A673 (cell line): Measurements from ENCODE around the gene SRGAP1. TPM values are rescaled to one million over a fixed set of nuclear protein-coding genes. Genes with fewer than 3 reads are reported as not detected.

Experiments used
- BruUV-seq: library from RNA; stranded (reverse); fragments of 400-500 nt; replicated peaks from 2 replicates; lab custom pipeline; 2021; lab: Mats Ljungman, UMichigan
- CTCF ChIA-PET: fragments of 300-600 bp; sonication (Branson Sonifier 250); formaldehyde crosslinking; loops from one replicate; lab custom pipeline; 2022; ENCODE audit warnings: antibody characterized with exemption; lab: Charles Lee
- POLR2A ChIA-PET: fragments of 300-600 bp; sonication (Branson Sonifier 250); formaldehyde crosslinking; loops from one replicate; lab custom pipeline; 2022; ENCODE audit warnings: antibody characterized with exemption; ENCODE audit not compliant: low non-redundant PET; lab: Charles Lee
- DNase-seq: peaks from one replicate; pipeline ENCODE4 v3.0.0-alpha.2; 2015; ENCODE audit warnings: low spot score
- H3K27ac ChIP-seq: fragments of 200-600 bp; sonication (generic); 2 replicates; pipeline ENCODE4 v1.5.1; 2016; ENCODE audit warnings: mixed run types, low read depth, mild to moderate bottlenecking, mixed read lengths, antibody characterized with exemption, low read length; ENCODE audit not compliant: poor library complexity, severe bottlenecking
- H3K27me3 ChIP-seq: fragments of 200-600 bp; sonication (generic); replicated peaks from 2 replicates; pipeline ENCODE4 v1.6.1; 2017; ENCODE audit warnings: mixed run types, low read depth, mild to moderate bottlenecking, mixed read lengths, antibody characterized with exemption, low read length; ENCODE audit not compliant: insufficient read depth, poor library complexity
- H3K36me3 ChIP-seq: fragments of 200-600 bp; sonication (generic); 2 replicates; pipeline ENCODE4 v1.6.1; 2016; ENCODE audit warnings: mixed run types, mild to moderate bottlenecking, mixed read lengths, antibody characterized with exemption, low read length; ENCODE audit not compliant: insufficient read depth, poor library complexity, severe bottlenecking
- H3K4me1 ChIP-seq: fragments of 200-600 bp; sonication (generic); 2 replicates; pipeline ENCODE4 v1.6.1; 2017; ENCODE audit warnings: mixed run types, mild to moderate bottlenecking, mixed read lengths, antibody characterized with exemption, low read length; ENCODE audit not compliant: insufficient read depth, poor library complexity, severe bottlenecking
- H3K4me3 ChIP-seq: fragments of 200-600 bp; sonication (generic); 2 replicates; pipeline ENCODE4 v1.5.1; 2016; ENCODE audit warnings: low read depth, mixed run types, mild to moderate bottlenecking, mixed read lengths, low read length; ENCODE audit not compliant: poor library complexity, severe bottlenecking
- H3K9me3 ChIP-seq: fragments of 200-600 bp; sonication (generic); 2 replicates; pipeline ENCODE4 v1.6.1; 2016; ENCODE audit warnings: mixed run types, low read depth, mild to moderate bottlenecking, mixed read lengths, antibody characterized with exemption, low read length; ENCODE audit not compliant: poor library complexity, severe bottlenecking
- CTCF ChIP-seq: fragments of 300-800, 200-600 bp; sonication (generic); conservative IDR thresholded peaks from 2 replicates; pipeline ENCODE4 v1.5.1; 2017; ENCODE audit warnings: low read depth, mild to moderate bottlenecking, antibody characterized with exemption, low read length, moderate library complexity, mixed read lengths
- EZH2 ChIP-seq: fragments of 200-600 bp; sonication (generic); IDR thresholded peaks from 2 replicates; pipeline ENCODE4 v1.6.1; 2017; ENCODE audit warnings: borderline replicate concordance, low read depth, mild to moderate bottlenecking, mixed read lengths, antibody characterized with exemption, low read length; ENCODE audit not compliant: poor library complexity, severe bottlenecking
- intact Hi-C: fragments of 100-400 bp; cut with micrococcal nuclease; formaldehyde crosslinking; loops from one replicate; pipeline ENCODE4 v1.10.0; 2022; ENCODE audit not compliant: unreplicated experiment
- total RNA-seq: library from RNA; stranded (reverse); gene quantifications from 2 replicates; pipeline ENCODE4 v1.2.3, GENCODE V29; 2021

Gene SRGAP1
- total RNA-seq, 1 experiment from 2014 or later = 9.7 TPM

- POLR2A ChIA-PET = interaction anchor here (0.6 kb wide), 1 partner anchor 12 kb away, joined by 3 read pairs; no protein-coding TSS in a partner anchor
Measured at GRCh38 chr12:63905544-63905943, 61.0 kb downstream of the SRGAP1 start.

GRCh38 chr12:63906876-63907275, 62.4 kb downstream of the SRGAP1 start:
- no peak overlapping the region for H3K27ac ChIP-seq
- intact Hi-C loops = no loop called here
- no TSS peak for BruUV-seq
- no peak for TF ChIP-seq EZH2
- no peak for TF ChIP-seq CTCF
- DNase-seq = no peak
- H3K4me3 ChIP-seq = no peak overlapping the region
- CTCF ChIA-PET = no interaction called here
- no peaks in the 10 kb centered on the region for H3K27me3 ChIP-seq
- no peaks in the 10 kb centered on the region for H3K9me3 ChIP-seq
- POLR2A ChIA-PET = no interaction called here
- H3K36me3 ChIP-seq = no peaks in the 10 kb centered on the region
- peaks cover 25% of the 10 kb centered on the region for H3K4me1 ChIP-seq

More at GRCh38 chr12:63905544-63905943, 61.0 kb downstream of the SRGAP1 start:
- Histone ChIP-seq H3K36me3 (no peaks in the 10 kb centered on the region), H3K27ac (no peak overlapping the region), H3K27me3 (no peaks in the 10 kb centered on the region), H3K4me1 (peaks cover 27% of the 10 kb centered on the region), H3K9me3 (no peaks in the 10 kb centered on the region), H3K4me3 (no peak overlapping the region)
- CTCF ChIA-PET = no interaction called here
- no TSS peak for BruUV-seq
- peak; percentile 58 for DNase-seq
- TF ChIP-seq EZH2 = no peak
- TF ChIP-seq CTCF = no peak
- intact Hi-C loops = no loop called here

- no TSS peak for BruUV-seq
- POLR2A ChIA-PET = interaction anchor here (0.7 kb wide), 1 partner anchor 496 kb away, joined by 3 read pairs; the partner anchor contains the start of gene XPOT
Measured at GRCh38 chr12:63907561-63907960, 63.1 kb downstream of the SRGAP1 start.

More at GRCh38 chr12:63907561-63907960, 63.1 kb downstream of the SRGAP1 start:
- TF ChIP-seq CTCF = no peak
- TF ChIP-seq EZH2 = no peak
- H3K4me3 ChIP-seq = no peak overlapping the region
- H3K4me1 ChIP-seq = peaks cover 19% of the 10 kb centered on the region
- intact Hi-C loops = no loop called here
- CTCF ChIA-PET = no interaction called here
- no peak for DNase-seq
- H3K27ac ChIP-seq = no peak overlapping the region
- H3K27me3 ChIP-seq = no peaks in the 10 kb centered on the region
- no peaks in the 10 kb centered on the region for H3K9me3 ChIP-seq
- H3K36me3 ChIP-seq = no peaks in the 10 kb centered on the region
